T-helper 1 cell (primary cell): ENCODE data around the gene APBB1IP.
"Not testable (repeated sequence)": the region's sequence is repeated elsewhere in the genome, so short reads cannot be mapped to it uniquely, and the experiment has no call there.

Experiments
- DNase-seq, 5 donors: peaks; one replicate each; pipeline ENCODE4 v3.0.0-alpha.2; 2012 to 2020

APBB1IP gene

GRCh38 chr10:26567351-26567721 lies 129.2 kb downstream of the APBB1IP start:
- DNase-seq, result no peak

- DNase-seq, result no peak
These were observed 133.5 kb downstream of the APBB1IP start for GRCh38 chr10:26571655-26572054.

GRCh38 chr10:26573674-26574073 lies 135.5 kb downstream of the APBB1IP start:
- DNase-seq, result no peak

GRCh38 chr10:26574783-26575182 lies 136.6 kb downstream of the APBB1IP start:
- peak in 1 of 5 donors; percentile 48 for DNase-seq

- DNase-seq, result not testable (repeated sequence)
These were observed 140.2 kb downstream of the APBB1IP start for GRCh38 chr10:26578371-26578770.

- no peak for DNase-seq
These were observed 141.3 kb downstream of the APBB1IP start for GRCh38 chr10:26579256-26580063.

- DNase-seq, result no peak
These were observed 148.1 kb downstream of the APBB1IP start for GRCh38 chr10:26586211-26586610.

GRCh38 chr10:26588611-26589010 lies 150.5 kb downstream of the APBB1IP start:
- no peak for DNase-seq

- DNase-seq, result not testable (repeated sequence)
These were observed 151.7 kb downstream of the APBB1IP start for GRCh38 chr10:26589813-26590212.

GRCh38 chr10:26593896-26594295 lies 155.8 kb downstream of the APBB1IP start:
- DNase-seq, result no peak

- DNase-seq, result not testable (repeated sequence)
These were observed 165.1 kb downstream of the APBB1IP start for GRCh38 chr10:26603283-26603682.

GRCh38 chr10:26604320-26605093 lies 166.4 kb downstream of the APBB1IP start:
- DNase-seq, result not testable (repeated sequence)

GRCh38 chr10:26606389-26606877 lies 168.3 kb downstream of the APBB1IP start:
- not testable (repeated sequence) for DNase-seq

- no peak for DNase-seq
These were observed 174.2 kb downstream of the APBB1IP start for GRCh38 chr10:26612151-26612915.
